ENCODE measurements around the gene SLC18B1.
"Not testable (repeated sequence)": the region's sequence is repeated elsewhere in the genome, so short reads cannot be mapped to it uniquely, and the experiment has no call there.

Gene SLC18B1

DNA sequence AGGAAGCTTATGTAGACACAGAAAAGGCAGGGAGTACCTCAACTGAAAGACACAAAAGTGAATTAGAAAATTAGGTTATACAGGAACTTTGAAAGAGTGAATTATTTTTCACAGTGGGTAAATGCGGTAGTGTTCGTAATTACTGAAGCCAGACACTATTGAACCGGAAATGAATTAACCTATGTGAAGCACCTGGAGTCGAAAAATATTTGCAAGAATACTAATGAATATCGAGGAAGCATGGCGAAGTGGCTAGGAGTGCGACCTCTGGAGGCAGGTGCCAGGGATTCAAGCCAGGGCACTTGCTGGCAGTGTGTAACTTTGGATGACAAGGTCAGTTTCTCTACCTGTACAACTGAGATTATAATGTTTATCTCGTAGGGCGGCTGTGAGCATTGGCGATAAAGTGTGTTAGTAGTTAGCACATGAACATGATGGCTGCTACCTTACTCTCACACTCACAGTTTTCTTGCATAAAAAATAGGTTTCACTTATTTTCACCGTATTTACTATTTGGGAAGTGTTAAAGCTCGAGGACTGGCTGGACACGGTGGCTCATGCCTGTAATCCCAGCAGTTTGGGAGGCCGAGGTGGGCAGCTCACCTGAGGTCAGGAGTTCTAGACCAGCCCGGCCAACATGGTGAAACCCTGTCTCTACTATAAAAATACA is 567 bp upstream of the SLC18B1 start:
- DNase-seq, result peak; percentile 19

DNA sequence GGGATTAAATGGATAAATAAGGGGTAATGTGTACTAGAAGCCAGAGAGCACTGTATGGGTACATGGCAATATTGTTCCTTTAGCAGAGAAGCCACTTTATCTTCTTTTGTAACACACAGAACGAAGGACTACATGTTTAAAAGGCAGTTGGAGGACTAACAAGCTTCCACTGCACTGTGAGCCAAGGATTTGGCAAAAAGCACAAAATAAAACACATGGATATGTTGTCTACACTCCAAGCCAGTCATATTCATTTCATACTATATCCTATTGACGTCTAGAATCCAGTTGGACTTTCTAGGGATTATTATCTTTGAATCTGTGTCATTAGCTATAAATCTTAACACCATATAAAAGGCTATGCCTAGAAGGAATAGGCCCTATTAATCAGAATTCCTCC is 3.0 kb downstream of the SLC18B1 start:
- DNase-seq, result no peak

DNA sequence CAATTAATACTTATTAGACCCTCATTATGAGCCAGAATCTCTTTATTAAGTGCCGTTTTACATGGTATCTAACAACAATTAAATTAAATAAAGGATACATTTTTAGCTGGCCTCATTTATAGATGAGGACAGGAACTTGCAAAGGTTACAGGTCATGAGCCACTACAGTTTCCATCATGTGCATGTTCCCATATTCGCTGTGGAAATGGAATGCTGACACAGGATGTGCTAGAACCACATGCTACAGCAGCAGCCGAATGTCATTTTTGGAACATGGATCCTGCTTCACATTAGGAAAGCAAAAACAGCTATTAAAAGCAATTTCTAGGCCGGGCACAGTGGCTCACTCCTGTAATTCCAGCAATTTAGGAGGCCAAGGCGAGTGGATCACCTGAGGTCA is 5.9 kb downstream of the SLC18B1 start:
- no peak for DNase-seq

DNA sequence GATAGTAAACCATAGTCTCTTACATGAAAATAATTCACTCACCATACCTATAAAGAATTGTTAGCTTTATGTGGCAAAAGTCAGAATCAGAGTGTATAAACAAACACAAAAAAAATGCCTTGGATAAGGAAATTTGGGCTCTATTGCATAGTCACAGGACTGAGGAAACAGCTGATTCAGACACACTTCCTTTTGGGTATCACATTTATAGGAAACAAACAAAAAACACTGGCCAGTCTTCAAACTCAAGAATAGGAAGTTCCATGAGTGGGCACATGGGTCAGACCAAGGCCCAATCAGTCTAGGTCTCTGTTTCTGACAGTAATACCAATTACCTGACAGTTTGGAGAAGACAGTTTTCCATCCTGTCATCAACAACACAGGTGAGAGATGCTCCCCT is 8.0 kb downstream of the SLC18B1 start:
- DNase-seq, result no peak

DNA sequence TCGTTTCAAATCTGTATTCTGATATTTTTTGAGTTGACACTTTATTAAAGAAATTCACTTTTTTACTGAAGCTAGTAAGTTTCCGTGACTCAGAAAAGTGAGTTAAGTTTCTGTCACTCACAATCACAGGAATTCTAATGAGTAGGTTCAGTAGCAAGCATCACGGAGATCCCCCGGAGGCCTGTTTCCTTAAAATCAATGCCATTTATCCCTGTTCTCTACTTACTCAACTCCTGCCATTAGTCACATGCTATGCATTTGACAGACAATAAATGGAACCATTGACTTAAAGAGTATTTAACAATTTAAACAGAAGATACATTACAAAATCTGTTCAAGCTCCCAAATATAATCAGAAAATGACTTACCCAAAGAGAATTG is 9.1 kb downstream of the SLC18B1 start:
- no peak for DNase-seq

DNA sequence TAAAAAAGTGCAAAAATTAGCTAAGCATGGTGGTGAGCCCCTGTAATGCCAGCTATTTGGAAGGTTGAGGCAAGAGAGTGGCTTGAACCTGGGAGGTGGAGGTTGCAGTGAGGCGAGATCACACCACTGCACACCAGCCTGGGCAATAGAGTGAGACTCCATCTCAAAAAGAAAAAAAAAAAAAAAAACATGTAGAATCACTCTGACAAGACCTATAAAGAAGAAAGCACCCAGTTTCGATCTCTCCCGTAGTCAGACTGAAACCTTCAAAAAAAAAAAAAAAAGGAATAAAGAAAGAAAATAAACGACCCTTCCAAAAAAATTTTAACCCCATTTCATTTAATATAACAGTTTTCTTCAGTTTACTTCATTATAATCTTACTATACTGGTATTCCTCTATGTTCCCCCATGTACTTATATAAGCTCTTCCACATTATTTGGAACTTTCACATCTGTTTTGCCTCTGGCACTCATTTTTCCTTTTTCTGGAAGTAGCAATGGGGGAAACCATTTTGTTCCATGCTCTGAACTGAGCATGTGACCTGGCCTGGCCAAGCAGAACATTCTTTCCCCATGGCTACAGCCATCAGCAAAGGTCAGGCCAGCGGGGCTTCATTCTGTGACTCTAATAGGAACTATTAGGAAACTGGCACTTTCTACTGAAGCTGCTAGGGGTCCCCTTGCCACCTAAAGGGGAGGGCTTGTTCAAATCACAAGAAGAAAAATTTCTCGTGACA is 9.6 kb downstream of the SLC18B1 start:
- DNase-seq, result no peak

DNA sequence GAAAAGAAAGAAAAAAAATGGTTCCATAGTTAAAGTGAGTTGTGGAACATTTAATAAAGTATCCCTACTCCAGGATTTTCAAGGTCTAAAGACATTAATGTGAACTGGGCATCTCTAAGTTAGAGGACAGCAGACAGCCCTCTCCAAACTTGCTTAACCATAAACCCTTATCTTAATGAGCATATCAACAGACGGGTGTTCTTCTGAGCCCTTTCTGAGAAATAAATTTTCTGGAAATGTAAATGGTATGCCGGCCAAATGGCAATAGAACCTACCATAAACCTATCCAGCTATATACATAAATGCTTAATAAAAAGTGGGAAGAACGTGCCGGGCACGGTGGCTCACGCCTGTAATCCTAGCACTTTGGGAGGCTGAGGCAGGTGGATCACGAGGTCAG is 12.5 kb downstream of the SLC18B1 start:
- DNase-seq, result no peak

DNA sequence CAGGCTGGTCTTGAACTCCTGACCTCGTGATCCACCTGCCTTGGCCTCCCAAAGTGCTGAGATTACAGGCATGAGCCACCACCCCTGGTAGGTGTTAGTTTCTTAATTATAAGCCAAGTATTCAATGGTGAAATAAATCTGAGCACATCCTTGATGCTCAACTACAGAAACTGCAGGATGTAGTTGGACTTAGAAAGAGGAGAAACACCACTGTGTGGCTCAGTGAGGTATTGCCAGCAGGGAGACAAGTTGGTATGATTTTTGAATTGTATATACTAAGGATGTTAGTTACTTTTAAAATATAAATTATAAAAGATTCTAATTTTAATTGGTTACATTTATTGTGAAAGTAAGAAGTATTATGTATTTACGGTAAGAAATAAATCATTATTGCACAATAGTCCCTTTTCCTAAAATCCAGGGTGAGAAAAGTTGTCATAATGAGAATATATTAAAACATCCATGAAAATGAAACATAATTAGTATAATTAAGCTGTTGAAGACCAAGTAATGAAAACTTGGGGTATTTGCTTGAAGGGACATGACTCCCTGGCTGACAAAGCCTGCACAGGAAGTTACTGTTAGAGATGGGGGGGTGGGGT is 17.6 kb downstream of the SLC18B1 start:
- no peak for DNase-seq

DNA sequence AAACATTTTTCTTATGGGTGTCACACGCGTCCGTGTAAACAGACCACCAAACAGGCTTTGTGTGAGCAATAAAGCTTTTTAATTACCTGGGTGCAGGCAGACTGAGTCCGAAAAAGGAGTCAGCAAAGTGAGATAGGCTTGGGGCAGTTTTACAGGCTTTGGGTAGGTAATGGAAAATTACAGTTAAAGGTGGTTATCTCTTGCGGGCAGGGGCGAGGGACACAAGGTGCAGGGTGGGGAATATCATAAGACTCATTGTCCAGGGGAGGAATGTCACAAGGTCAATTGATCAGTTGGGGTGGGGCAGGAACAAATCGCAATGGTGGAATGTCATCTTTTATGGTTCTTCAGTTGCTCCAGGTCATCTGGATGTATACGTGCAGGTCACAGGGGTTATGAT is 20.6 kb downstream of the SLC18B1 start:
- not testable (repeated sequence) for DNase-seq

DNA sequence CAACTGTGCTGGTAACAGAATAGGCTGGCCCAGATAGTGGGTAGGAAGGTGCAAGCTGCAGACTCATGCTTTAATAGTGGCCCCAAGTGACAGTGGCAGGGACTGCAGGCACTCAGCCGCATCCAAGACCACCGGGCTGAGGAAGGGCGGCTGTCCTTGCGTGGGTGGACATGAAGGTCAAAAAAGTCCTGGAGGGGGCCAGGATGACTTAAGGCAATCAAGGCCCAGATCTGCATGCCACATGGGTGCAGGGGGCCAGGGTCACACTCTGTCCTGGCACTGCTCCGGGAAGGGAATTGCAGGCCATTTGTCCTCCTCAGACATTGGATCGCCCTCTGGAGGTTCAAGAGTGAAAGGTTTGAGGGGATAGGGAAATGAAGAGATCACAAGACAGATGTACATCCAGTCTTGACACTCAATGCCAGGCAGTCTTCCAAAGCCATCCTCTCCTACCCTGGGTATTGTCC is 30.4 kb downstream of the SLC18B1 start:
- DNase-seq, result peak; percentile 41

DNA sequence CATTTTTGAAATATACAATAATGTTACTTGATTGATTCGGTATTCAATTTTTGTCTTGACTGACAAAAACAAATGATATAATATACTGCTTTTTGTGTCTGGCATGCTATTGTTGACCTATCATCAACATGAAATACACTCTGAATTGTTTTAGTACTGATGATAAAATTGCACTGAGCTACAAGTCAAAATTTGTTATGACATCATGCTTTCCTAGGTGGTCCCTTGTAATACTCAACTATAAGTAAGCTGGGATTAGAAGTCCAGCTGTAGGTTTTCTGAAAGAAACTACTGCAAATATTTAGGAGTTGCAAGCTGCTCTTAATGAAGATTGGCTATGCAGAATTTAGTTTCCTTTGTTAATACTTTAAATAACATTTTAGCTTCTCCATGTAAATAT is 32.9 kb downstream of the SLC18B1 start:
- DNase-seq, result no peak

DNA sequence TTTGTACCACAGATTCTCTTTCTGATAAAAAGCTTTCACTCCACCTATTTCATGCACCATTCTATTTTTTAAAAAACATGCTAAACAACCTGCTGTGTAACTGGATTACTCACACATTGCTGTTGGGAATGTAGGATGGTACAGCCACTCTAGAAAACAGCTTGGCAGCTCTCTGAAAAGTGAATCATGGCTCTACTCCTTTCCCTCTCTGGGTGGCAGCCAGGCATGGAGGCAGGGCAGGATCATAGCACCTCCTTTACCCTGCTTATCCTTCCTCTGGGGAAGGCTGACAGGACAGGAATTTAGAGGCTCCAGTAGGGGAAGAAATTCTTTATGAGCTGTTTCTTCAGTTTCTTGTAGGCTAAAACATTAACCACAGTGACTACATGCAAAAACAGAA is 34.1 kb downstream of the SLC18B1 start:
- no peak for DNase-seq

DNA sequence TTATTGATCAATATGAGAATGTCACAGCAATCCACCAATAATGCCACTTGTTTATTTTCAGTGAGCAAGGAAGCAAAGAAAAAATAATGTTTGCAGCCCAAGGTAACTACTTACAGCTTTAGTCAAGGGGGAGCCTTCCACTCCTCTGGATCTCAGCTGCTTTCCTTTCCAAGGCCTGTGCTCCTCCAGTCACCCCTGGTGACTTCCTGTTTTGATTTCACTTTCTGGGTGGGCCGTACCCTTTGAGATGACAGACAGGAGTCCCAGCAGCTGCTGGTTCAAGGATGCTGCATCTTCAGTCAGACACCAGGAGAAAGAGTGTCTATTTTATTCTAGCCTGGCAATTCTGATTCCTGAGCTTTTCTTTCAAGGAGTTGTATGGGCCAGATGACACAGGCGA is 35.2 kb downstream of the SLC18B1 start:
- no peak for DNase-seq

DNA sequence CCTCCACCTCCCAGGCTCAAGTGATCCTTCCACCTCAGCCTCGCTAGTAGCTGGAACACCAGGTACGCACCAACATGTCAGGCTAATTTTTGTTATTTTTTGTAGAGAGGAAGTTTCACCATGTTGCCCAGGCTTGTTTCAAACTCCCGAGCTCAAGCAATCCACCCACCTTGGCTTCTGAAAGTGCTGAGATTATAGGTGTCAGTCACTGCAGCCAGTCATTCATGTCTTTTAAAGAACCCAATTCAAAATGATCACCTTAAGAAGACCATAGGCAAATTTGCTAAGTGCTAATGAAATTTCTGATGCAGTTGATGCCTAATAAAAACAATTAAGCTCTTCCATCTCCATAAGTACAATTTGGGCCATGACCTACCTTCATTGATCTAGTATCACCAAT is 38.2 kb downstream of the SLC18B1 start:
- DNase-seq, result no peak

DNA sequence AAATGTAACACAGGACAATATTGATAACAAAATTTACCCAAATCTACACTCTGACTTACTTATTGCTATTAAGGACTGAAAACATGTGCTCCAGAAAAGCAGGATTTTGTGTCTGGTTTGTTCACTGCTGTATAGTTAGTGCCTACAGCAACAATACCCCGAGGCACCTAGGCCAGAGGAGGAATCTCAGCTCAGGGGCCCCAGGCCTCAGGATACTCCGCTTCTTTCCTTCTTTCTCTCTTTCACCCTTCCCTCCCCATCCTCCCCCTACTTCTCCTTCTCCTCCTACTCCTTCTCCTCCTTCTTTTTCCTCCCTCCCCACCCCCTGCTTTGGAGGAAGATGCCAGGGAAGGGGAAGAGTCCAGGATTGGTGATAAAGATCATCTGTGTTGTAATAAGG is 39.7 kb downstream of the SLC18B1 start:
- no peak for DNase-seq

DNA sequence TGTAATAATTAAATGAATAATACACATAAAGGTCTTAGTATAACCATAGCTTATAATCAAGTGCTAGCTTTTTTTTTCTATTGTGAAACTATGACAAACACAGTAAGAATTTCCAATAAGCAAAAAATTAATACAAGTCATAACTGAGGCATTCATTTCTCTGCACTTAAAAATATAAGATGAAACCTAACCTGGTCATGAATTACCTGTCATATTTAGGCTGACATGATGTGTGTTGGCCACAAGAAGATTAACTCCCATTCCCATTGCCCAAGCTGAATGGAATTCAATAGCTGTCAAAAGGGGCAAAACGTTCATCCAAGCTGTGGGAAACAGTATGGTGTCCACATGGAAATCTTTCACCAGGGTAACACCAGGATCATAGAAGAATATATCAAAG is 46.2 kb downstream of the SLC18B1 start:
- no peak for DNase-seq

DNA sequence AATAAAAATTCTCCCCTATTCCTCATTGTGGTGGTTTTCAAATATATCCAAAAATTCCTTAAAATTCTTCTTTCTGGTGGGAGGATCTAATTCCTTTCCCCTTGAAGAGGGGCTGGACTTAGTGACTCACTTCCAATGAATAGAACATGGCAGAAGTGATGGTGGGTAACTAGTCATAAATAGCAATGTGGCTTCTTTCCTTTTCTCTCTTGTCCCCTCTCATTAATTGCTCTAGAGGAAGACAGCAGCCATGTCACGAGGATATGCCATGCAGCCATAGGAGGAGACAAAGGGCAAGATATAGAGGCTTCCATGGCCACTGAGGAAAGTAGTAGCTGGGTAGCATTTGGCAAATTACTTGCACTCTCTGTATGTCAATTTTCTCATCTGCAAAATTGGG is 46.6 kb downstream of the SLC18B1 start:
- DNase-seq, result no peak

DNA sequence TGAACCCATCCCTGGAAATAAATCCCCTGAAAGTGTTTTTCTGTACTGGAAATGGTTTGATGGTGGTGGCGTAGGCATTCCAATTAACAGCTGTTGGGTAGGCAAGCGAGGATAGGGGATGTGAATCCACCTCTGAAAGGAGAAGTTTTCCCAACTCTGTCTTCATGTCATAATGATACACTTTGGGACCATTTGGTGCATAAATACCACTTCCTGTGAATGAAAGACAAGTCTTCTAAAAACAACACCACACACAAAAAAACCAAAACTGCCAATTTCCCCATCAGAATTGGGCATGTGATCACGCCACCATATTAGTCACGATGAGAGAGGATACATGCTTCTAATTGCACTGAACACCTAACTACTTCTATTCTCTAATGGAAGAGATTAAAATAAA is 47.1 kb downstream of the SLC18B1 start:
- no peak for DNase-seq

DNA sequence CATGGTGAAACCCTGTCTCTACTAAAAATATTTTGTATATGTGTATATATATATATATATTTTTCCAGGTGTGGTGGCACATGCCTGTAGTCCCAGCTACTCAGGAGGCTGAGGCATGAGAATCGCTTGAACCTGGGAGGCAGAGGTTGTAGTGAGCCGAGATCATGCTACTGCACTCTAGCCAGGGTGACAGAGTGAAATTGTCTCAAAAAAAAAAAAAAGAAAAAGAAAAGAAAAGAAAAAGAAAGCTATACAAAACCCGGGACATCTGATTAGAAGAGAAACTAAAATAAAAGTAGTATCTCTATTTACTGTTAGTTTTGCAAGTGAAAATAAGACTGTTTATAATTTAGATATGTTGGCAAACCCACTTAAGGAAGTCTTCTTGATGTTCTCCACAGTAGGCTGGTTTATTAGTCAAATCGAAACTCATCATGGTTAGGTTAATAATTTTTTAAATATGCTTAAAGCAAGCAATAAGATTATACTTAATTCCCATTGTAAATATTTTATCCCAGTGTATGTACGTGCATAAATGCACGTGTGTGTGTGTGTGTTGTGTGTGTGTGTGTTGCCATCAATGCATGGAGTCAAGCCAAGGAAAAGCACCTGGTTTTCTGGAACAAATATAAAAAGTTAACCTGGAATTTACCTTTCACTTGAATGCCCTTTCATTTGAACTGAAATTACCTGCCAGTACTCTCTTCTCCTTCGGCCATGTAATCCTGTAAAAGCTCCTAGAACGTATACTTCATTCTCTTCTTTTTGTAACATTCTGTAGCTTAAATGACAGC is 47.8 kb downstream of the SLC18B1 start:
- DNase-seq, result no peak

DNA sequence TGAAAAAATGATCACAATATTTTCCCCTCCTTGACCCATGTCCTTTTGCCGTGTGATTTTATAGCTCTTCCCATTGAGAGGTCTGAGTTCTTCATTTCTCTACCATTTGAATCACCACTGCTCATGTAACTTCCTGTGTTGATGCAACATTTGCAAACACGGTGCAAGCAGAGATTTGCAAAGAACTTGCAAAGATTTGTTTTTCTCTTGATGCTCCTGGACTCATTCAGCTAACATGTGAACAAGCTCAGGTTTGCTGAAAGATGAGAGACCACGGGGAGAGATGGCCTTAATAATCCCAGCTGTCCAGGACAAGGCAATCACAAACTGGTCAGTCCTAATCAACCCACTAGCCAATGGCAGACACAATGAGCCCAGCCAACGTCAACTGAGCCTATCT is 49.3 kb downstream of the SLC18B1 start:
- DNase-seq, result no peak

DNA sequence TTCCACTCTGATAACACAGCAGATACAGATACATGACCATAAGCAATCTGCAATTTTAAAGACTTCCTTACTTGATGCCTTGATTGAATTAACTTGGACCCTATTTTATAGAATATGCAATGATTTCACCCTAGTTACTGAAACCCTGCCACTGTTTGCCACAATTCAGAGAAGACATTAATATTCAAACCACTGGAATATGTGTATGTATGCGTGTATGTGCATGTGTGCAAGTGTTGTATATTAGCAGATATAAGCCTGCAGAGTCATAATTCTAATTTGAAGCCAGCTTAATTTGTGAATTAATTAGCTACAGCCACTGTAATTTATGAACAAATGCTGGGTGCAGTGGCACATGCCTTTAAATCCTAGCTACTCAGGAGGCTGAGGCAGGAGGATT is 50.0 kb downstream of the SLC18B1 start:
- DNase-seq, result no peak

DNA sequence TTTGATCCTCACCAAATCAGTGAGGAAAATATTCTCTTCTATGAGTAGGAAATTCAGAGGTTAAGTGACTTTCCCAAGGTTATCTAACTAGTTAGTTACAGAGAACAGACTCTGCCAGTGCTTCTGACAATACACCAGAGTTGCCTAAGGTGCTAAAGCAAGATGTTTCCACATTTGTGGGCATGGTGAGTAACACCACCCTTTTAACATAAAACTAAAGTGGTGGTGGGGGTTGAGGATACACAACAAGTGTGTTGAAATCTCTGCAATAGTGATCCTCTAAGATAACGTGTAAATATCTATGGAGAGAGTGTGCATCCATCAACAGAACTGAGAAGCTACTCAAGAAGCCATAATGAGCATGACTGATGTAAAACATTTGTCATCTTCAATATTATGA is 52.4 kb downstream of the SLC18B1 start:
- no peak for DNase-seq

DNA sequence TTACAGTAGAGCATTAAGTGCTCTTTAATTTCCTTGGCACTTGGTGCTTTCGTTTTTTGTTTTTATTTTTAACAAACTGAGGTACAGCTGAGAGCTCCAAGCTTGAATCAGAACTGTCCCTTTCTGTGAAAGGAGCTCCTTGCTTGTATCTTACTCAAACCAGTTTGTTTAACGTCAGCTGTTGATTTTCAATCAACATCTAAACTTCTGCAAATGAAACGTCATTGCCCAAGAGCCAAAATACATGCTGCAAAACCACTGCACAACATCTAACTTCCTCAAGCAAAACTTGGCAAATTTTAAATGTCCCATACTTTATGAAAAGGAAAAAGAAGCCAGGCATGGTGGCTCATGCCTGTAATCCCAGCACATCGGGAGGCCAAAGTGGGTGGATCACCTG is 55.9 kb downstream of the SLC18B1 start:
- no peak for DNase-seq

DNA sequence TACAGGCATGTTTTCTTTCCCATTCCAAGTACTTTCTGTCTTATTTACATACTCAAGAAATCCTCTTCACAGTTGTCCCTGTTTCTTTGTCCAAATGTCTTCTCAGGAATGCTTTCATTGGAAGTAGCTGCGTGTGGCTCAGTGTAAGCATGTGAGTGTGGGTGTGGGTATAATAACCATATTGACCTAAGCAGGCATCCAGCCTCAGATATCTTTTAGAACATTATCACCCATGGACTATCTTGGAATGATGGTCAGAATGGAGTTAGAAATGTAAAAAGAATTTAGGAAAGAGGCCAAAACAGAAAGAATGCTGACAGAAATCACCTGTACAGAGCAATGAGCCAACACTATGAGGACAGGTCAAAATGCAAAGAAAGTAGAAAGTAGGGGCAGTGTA is 57.2 kb downstream of the SLC18B1 start:
- no peak for DNase-seq

All from KG1 (cell line).